Activated CD8-positive, alpha-beta memory T cell treated with anti-CD3 and anti-CD28 coated beads, Interleukin-2, amount 50 U/mL, for 24 hours (primary cell): ENCODE measurements around the gene CAPZA1.

Experiments used
- DNase-seq: peaks from one replicate; pipeline ENCODE4 v3.0.0-alpha.2; 2020; ENCODE audit errors: extremely low read depth

Gene CAPZA1

GRCh38 chr1:112701227-112702066 is 81.8 kb downstream of the CAPZA1 start:
- no peak for DNase-seq

- no peak for DNase-seq
These were observed 82.4 kb downstream of the CAPZA1 start for GRCh38 chr1:112702067-112702395.

DNA sequence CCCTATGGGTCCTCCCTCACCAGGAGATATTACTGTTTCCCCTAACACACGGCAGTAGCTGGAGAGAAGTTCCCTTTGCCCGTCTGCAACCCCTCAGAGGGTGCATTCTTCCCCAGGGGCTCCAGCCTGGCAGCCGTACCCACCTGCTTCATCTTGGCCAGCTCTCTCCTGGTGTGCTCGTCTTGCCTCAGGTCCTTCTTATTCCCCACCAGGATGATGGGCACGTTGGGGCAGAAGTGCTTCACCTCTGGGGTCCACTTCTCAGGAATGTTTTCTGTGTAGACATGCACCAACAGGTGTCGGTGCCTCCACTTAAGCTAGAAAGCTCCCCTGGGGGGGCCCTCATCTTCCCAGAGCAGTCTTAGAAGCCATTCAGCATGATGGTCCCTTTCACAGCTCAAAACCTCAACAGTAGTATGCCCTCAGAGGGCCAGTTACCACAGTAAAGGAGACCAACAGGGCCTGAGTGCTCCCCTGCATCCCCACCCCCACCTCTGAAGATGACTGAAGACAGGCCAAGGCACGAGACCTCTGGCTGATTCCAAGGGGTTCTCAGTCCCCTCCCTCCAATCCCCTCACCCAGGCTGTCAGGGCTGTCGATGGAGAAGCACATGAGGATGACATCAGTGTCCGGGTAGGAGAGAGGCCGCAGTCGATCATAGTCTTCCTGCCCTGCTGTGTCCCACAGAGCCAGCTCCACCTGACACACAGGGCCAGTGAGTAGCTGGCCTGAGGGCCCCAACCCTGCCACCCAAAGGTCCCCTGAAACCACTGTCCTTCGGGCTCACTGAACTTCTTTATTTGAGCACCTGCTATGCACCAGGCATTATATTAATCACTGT is 83.0 kb downstream of the CAPZA1 start:
- DNase-seq, result no peak

- no peak for DNase-seq
These were observed 84.1 kb downstream of the CAPZA1 start for GRCh38 chr1:112703706-112704105.

GRCh38 chr1:112704391-112704933 is 84.8 kb downstream of the CAPZA1 start:
- no peak for DNase-seq

GRCh38 chr1:112704934-112705627 is 85.4 kb downstream of the CAPZA1 start:
- no peak for DNase-seq

DNA sequence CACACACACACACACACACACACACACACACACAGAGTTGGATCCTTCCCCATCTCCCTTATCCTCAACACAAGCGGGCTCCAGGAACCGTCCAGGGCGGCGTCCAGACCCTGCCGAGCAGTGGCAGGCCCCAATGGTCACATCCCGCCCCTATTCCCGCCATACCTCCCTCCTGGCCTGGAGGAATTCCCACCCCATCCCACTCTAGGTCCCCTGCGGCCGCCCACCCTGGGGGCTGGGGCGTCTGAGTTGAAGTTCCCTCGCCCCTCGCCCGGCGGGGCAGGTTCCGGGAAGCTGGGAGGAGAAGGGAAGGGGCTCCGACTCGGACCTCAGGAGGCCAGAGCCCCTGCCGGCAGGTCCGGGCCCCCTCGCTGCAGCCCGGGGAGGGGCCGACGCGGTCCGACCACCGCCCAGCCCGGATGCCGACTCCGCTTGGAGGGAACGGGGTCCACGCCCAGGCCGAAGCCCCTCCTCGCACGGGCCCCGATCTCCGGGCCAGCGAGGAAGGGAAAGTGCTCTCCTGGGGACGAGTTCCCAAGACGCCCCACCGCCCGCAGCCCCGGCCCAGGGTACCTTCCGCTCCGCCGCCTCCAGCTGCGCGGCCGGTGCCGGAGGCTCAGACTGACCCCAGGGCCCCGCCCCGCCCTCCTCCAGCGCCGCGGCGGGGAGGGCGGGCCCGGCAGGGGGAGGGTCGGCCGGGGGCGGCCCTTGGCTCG is 87.0 kb downstream of the CAPZA1 start, which contains the start of gene RHOC:
Gene RHOC, minus strand, starts transcription at position 623 of the 716 bp plus-strand sequence. CDS start 3,328 bp downstream, outside the sequence.
- no peak for DNase-seq

GRCh38 chr1:112707221-112708001 is 87.8 kb downstream of the CAPZA1 start:
- DNase-seq, result no peak

- no peak for DNase-seq
These were observed 88.4 kb downstream of the CAPZA1 start for GRCh38 chr1:112708002-112708448.

- DNase-seq, result no peak
These were observed 88.9 kb downstream of the CAPZA1 start for GRCh38 chr1:112708489-112708888.

- no peak for DNase-seq
These were observed 90.5 kb downstream of the CAPZA1 start for GRCh38 chr1:112710159-112710558.

DNA sequence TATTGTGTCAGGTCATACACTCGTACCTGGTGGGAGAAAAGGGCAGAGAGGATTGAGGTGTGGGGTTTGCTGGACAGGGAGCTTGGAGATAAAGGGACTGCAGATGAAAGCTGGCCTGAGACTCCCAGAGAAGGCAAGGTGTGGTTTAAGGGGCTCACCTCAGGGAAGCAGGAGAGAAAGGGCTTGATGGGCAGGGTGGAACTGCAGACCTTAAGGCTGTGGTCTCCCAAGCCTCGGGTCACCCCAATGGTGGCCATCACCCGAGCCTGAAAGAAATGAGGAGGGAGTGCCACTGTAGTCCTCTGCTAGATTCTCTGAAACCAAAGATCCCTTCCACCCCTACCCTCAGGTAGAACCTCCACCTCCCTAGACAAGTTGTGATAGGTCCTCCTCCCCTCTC is 91.0 kb downstream of the CAPZA1 start:
- DNase-seq, result no peak

- DNase-seq, result no peak
These were observed 91.4 kb downstream of the CAPZA1 start for GRCh38 chr1:112711041-112711440.

DNA sequence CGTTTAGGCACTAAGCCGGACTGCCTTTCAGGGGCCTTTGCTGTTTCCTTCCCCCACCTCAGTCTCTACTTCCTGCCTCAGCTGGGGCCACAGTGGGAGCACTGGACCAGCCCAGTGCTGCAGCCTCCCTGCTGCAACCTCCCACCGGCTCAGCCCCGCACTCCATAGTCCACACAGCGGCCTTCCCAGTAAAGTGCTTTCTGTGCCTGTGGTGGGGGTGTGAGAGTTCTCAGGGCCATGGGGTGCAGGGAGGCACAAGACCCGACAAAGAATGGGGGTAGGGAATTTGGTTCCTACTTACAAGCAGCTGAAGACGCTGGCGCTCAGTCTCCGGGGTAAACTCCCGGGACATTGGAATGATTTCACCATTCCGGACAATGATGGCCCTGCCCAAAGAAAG is 92.0 kb downstream of the CAPZA1 start:
- no peak for DNase-seq

DNA sequence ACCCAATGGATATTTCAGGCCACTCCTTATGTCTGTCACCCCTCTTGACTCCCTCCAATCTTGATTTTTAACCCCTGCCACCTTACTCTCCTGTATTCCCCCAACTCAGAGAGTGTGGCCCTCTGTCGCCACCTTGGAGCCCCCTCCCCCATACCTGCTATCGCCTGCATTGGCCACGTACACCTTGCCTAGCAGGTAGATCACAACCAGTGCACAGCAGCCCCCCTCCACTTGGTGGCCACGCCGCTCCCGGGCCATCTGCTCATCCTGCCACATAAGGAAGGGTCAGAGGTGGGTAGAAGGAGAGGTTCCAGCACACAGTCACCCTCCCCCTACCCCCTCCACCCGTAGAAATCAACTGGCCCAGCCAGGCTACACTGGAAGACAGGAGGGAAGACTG is 92.6 kb downstream of the CAPZA1 start:
- DNase-seq, result no peak

DNA sequence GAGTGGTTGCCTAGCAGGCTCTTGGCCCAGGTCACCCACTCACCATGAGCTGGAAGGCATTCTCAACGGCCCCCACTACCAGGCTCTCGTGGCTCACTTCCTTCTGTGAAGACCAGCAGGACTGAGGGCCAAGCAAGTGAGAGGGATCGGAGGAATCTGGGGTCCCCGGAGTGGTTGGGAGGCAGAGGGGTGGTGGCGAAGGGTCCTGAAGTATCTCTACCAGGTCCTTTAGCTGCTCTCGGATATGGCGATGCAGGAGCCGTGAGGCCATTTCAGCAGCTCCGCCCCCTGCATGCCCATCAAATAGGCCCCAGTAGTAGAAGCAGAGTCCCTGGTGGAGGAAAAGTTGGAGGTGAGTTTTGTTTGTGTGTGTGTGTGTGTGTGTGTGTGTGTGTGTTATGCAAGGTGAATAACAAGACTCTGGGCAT is 93.1 kb downstream of the CAPZA1 start:
- no peak for DNase-seq

- no peak for DNase-seq
These were observed 94.1 kb downstream of the CAPZA1 start for GRCh38 chr1:112713466-112714312.

- no peak for DNase-seq
These were observed 95.0 kb downstream of the CAPZA1 start for GRCh38 chr1:112714313-112715263.
